Measurements from ENCODE around the gene ZNF22. TPM values are rescaled to one million over a fixed set of nuclear protein-coding genes. Genes with fewer than 3 reads are reported as not detected.

The ZNF22 gene
- polyA plus RNA-seq, 3 donors = 16.0 to 34.4 (median 25.4) TPM

DNA sequence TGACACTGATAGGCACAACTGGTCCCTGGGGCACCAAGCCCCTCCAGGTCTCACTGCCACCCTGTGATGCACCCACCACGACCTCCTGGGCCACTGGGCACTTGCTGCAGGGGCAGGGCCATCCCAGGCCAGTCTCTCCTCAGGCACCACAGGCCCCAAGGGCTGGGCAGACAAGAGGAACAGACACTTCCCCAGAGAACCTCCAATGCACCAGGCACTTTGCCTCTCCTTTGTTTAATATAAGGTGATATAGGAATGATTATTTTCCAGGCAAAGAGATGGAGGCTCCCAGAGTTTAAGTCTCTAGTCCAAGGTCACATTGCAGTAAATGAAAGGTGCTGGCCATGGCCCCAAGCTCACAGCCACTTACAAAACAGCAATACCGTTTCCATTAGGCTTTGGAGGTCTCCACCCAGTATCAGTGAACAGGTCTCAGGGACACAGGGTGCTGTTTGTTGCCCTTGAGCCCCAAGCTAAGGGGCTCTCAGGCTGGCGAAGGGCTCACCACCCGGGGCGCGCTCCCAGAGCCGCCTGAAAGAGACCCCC lies 26.6 kb upstream of the ZNF22 start:
- H3K27ac ChIP-seq (ENCODE audit: low read depth, low read length) = no peak overlapping the region
- 37 to 49% (median 46%) methylated on average over 7 of the region's 7 CpGs for WGBS, 3 donors

- no peak overlapping the region for H3K27ac ChIP-seq (ENCODE audit: low read depth, low read length)
- 2 to 7% (median 4%) methylated on average over 45 to 46 of the region's 46 CpGs for WGBS, 3 donors
Measured at GRCh38 chr10:44974628-44975430, 25.9 kb upstream of the ZNF22 start.

- WGBS, 3 donors = 22 to 40% (median 32%) methylated on average over 10 of the region's 10 CpGs
Measured at GRCh38 chr10:44975431-44976331, 25.0 kb upstream of the ZNF22 start.

GRCh38 chr10:44976352-44977198 lies 24.1 kb upstream of the ZNF22 start:
- 32 to 68% (median 55%) methylated on average over 9 of the region's 9 CpGs for WGBS, 3 donors

More at GRCh38 chr10:44975431-44976331, 25.0 kb upstream of the ZNF22 start:
- no peak overlapping the region for H3K27ac ChIP-seq (ENCODE audit: low read depth, low read length)

GRCh38 chr10:44977287-44978212 lies 23.2 kb upstream of the ZNF22 start:
- WGBS, 3 donors = 28 to 54% (median 47%) methylated on average over 25 of the region's 25 CpGs
- H3K27ac ChIP-seq (ENCODE audit: low read depth, low read length) = peak overlapping the region; percentile 1

More at GRCh38 chr10:44976352-44977198, 24.1 kb upstream of the ZNF22 start:
- H3K27ac ChIP-seq (ENCODE audit: low read depth, low read length) = no peak overlapping the region

DNA sequence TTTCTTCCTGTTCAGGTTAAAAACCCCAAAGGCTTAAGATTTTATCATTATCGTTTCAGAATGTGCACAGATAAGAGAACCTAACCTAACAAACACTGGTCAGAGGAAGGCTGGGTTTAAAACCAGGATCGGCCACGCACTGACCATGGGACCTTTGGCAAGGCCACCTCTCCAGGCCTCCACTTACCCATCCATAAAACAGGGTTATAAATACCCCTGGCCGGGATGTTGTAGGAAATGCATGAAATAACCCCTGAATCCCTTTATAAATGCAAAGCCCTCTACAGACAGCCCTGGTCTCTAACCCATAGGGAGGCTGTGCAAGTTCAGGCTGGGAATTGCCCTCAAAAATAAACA lies 22.5 kb upstream of the ZNF22 start:
- peak overlapping the region; percentile 1 for H3K27ac ChIP-seq (ENCODE audit: low read depth, low read length)
- WGBS, 3 donors = 12 to 19% (median 13%) methylated on average over 4 of the region's 4 CpGs

DNA sequence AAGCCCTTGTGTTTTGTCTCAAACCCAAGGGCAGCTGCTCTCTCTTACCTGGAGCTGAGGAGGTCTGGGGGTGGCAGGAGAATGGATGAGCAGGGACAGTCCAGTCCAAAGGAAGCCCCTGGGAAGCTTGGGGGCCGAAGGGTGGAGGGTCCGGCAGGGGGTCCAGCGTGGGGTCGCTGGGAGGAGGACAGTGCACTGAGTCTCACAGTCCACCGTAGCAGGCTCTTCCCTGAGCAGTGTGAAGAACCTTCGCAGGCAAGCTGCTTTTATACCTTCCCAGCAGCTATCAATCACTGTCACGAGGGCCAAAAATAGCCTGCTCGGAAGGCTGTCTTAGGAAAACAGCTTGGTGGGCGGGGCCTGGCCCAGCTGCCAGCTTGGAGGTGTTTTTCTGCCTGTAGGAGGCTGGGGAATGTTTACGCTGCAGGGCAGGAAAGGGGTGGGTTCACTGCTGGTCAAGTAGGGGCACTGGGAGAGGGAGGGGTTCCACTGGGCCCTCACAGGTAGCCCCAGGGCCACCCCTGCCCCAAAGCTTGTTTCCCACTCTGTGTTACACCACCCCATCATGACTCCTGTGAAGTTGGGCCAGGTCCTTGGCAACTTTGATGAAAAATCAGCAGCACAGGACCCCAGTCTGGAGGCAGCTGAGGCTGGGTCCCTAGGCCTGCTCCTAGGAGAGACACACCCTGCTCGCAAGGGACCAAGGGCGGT lies 22.0 kb upstream of the ZNF22 start, which contains the start of gene DEPP1:
Gene DEPP1 (minus strand): TSS at position 240 of the 711 bp plus-strand sequence. CDS start 779 bp downstream, outside the sequence.
- WGBS, 3 donors = 14 to 18% (median 18%) methylated on average over 12 of the region's 12 CpGs
- peak within 1 kb of the TSS; percentile 1 for H3K27ac ChIP-seq (ENCODE audit: low read depth, low read length)

- H3K27ac ChIP-seq (ENCODE audit: low read depth, low read length) = no peak overlapping the region
- WGBS, 3 donors = 71 to 90% (median 90%) methylated on average over 13 of the region's 13 CpGs
Measured at GRCh38 chr10:44979281-44980191, 21.2 kb upstream of the ZNF22 start.

- no peak overlapping the region for H3K27ac ChIP-seq (ENCODE audit: low read depth, low read length)
- WGBS, 3 donors = 73 to 87% (median 86%) methylated on average over 14 of the region's 14 CpGs
Measured at GRCh38 chr10:44980309-44981171, 20.2 kb upstream of the ZNF22 start.

DNA sequence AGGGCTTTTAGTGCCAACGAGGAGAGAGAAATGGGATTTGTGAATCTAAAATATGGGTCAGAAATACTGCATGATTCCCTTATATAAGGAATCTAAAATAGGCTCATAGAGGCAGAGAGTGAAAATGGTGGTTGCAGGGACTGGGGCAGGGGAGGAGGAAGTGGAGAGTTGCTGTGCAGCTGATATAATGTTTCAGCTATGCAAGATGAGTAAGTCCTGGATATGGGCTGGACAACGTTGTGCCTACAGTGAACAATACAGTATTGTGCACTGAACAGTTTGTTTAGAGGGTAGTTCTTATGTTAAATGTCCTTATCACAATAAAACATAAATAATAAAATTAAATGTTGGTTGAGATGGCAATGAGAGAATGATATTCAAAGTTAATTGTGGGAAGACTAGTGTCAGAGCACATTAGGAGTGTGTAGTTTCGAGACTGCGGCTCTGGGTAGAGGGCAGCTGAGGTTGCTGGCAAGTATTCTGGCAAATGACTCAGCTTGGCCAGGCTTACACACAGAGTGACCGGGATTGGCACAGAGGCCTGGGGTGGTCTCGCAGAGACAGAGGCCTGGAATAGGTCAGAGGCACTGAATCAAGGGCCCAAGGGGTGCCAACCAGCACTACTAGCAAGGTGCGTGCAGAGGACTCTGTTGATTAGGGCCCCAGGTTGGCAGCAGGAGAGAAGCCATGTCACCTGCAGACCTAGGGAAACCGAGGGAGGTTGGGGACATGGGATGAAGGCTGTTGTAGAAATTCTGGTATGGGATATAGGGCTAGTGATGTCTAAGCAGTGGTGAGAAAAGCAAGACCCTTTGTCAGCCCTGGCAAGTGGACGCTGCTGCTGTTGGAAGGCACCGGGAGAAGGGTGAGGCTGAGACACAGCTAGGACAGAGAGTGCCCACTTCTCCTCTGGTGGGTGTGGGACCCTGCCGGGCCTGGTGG lies 19.3 kb upstream of the ZNF22 start:
- 49 to 60% (median 49%) methylated on average over 11 of the region's 11 CpGs for WGBS, 3 donors
- no peak overlapping the region for H3K27ac ChIP-seq (ENCODE audit: low read depth, low read length)

DNA sequence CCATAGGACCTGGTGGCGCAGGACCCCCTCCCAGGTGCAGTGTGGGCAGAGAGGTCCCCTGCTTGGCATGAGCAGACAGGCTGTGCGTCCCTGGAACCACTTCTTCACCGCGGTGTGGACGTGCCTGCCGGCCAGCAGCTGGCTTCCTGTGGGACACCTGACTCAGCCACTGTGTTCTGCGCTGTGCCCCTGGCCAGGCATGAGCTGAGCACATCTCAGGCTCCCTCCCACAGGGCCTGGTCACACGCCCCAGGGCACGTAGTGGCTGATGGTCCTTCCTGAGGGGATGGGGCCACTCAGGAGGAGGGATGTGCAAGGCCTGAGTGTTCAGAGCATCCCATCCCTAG lies 18.6 kb upstream of the ZNF22 start:
- H3K27ac ChIP-seq (ENCODE audit: low read depth, low read length) = no peak overlapping the region
- 53 to 79% (median 70%) methylated on average over 8 to 9 of the region's 9 CpGs for WGBS, 3 donors

- no peak overlapping the region for H3K27ac ChIP-seq (ENCODE audit: low read depth, low read length)
- WGBS, 3 donors = 86 to 92% (median 87%) methylated on average over 9 of the region's 9 CpGs
Measured at GRCh38 chr10:44982496-44982895, 18.2 kb upstream of the ZNF22 start.

DNA sequence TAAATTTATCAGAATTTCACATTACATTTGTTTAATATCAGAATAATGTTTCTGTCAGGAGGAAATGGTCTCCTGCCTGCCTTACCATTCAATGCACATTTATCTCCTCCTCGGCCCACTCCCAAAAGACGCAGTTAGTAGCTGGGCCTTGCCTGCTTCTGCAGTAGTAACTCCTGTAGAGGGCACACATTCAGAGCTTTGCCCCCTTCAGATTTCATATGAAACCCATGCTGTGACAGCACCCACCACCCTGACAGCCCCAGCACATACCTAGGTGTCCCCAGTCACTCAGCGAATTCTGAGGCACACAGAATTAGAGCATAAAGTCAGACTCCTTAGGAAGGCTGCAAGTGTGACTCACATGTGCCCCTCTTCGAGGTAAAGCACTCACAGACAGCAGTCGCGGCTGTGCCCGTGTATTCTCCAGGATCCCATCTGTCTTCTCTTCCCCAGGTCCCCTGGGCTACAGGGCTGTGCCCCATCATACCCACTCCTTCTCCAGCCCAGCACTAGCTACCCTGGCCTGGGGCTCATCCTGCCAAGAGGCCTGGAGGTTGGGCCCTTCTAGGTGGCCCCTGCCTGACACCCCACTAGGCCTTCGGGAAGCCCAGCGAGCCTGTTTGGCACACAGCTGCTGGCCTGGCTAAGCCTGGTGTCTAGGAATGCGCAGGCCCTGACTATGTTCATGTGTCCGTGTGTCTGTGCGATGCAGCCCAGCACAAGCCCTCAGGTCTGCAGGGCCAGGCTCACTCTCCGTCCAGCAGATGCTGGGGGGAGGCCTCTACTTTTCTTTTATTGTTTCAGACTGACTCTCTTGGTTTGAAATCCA lies 17.4 kb upstream of the ZNF22 start:
- H3K27ac ChIP-seq (ENCODE audit: low read depth, low read length) = no peak overlapping the region
- WGBS, 3 donors = 93 to 94% (median 93%) methylated on average over 13 of the region's 13 CpGs
